ENCODE data around the gene POU2F1. TPM values are rescaled to one million over a fixed set of nuclear protein-coding genes. Genes with fewer than 3 reads are reported as not detected.

POU2F1 gene
- total and polyA plus RNA-seq, 2 donors, result 2.6 to 4.1 TPM

- no peak for DNase-seq (ENCODE audit: low read depth in 6 of 9, low spot score in 9 of 9)
- peaks cover 0 to 7% of the 10 kb centered on the region in 2 donors for H3K36me3 ChIP-seq (ENCODE audit: control insufficient read depth in 2 of 2, insufficient read depth in 2 of 2, low read length in 1 of 2)
- no peak overlapping the region for H3K27ac ChIP-seq (ENCODE audit: low read depth in 1 of 2, low read length in 1 of 2)
- WGBS, result 95% methylated on average over 4 of the region's 4 CpGs
- no peaks in the 10 kb centered on the region for H3K9me3 ChIP-seq (ENCODE audit: control insufficient read depth in 2 of 2, insufficient read depth in 1 of 2, low read length in 1 of 2)
- no peak overlapping the region for H3K4me3 ChIP-seq (ENCODE audit: low read length in 2 of 2)
- no peaks in the 10 kb centered on the region for H3K27me3 ChIP-seq (ENCODE audit: control insufficient read depth in 2 of 2, insufficient read depth in 1 of 2, low read length in 1 of 2)
- no peaks in the 10 kb centered on the region for H3K4me1 ChIP-seq (ENCODE audit: control insufficient read depth in 2 of 2, insufficient read depth in 2 of 2, low read length in 2 of 2)
Measured at GRCh38 chr1:167367705-167368104, 147.0 kb downstream of the POU2F1 start.

- Histone ChIP-seq H3K27me3 (ENCODE audit: control insufficient read depth in 2 of 2, insufficient read depth in 1 of 2, low read length in 1 of 2) (no peaks in the 10 kb centered on the region), H3K9me3 (ENCODE audit: control insufficient read depth in 2 of 2, insufficient read depth in 1 of 2, low read length in 1 of 2) (peaks cover 0 to 1% of the 10 kb centered on the region in 2 donors), H3K4me1 (ENCODE audit: control insufficient read depth in 2 of 2, insufficient read depth in 2 of 2, low read length in 2 of 2) (no peaks in the 10 kb centered on the region), H3K36me3 (ENCODE audit: control insufficient read depth in 2 of 2, insufficient read depth in 2 of 2, low read length in 1 of 2) (peaks cover 3 to 7% of the 10 kb centered on the region in 2 donors), H3K4me3 (ENCODE audit: low read length in 2 of 2) (no peak overlapping the region), H3K27ac (ENCODE audit: low read depth in 1 of 2, low read length in 1 of 2) (no peak overlapping the region)
- no peak for DNase-seq (ENCODE audit: low read depth in 6 of 9, low spot score in 9 of 9)
Measured at GRCh38 chr1:167369175-167369574, 148.5 kb downstream of the POU2F1 start.

GRCh38 chr1:167369933-167370332 is 149.2 kb downstream of the POU2F1 start:
- no peak overlapping the region for H3K27ac ChIP-seq (ENCODE audit: low read depth in 1 of 2, low read length in 1 of 2)
- H3K4me3 ChIP-seq (ENCODE audit: low read length in 2 of 2), result no peak overlapping the region
- peaks cover 0 to 1% of the 10 kb centered on the region in 2 donors for H3K9me3 ChIP-seq (ENCODE audit: control insufficient read depth in 2 of 2, insufficient read depth in 1 of 2, low read length in 1 of 2)
- no peak for DNase-seq (ENCODE audit: low read depth in 6 of 9, low spot score in 9 of 9)
- H3K4me1 ChIP-seq (ENCODE audit: control insufficient read depth in 2 of 2, insufficient read depth in 2 of 2, low read length in 2 of 2), result no peaks in the 10 kb centered on the region
- peaks cover 3 to 7% of the 10 kb centered on the region in 2 donors for H3K36me3 ChIP-seq (ENCODE audit: control insufficient read depth in 2 of 2, insufficient read depth in 2 of 2, low read length in 1 of 2)
- H3K27me3 ChIP-seq (ENCODE audit: control insufficient read depth in 2 of 2, insufficient read depth in 1 of 2, low read length in 1 of 2), result no peaks in the 10 kb centered on the region
- WGBS, result 96% methylated on average over 4 of the region's 4 CpGs

- no peak overlapping the region for H3K27ac ChIP-seq (ENCODE audit: low read depth in 1 of 2, low read length in 1 of 2)
- H3K27me3 ChIP-seq (ENCODE audit: control insufficient read depth in 2 of 2, insufficient read depth in 1 of 2, low read length in 1 of 2), result no peaks in the 10 kb centered on the region
- H3K4me3 ChIP-seq (ENCODE audit: low read length in 2 of 2), result no peak overlapping the region
- DNase-seq (ENCODE audit: low read depth in 6 of 9, low spot score in 9 of 9), result no peak
- H3K36me3 ChIP-seq (ENCODE audit: control insufficient read depth in 2 of 2, insufficient read depth in 2 of 2, low read length in 1 of 2), result peaks cover 3 to 7% of the 10 kb centered on the region in 2 donors
- 95% methylated on average over 4 of the region's 4 CpGs for whole genome bisulfite sequencing
- H3K4me1 ChIP-seq (ENCODE audit: control insufficient read depth in 2 of 2, insufficient read depth in 2 of 2, low read length in 2 of 2), result no peaks in the 10 kb centered on the region
- peaks cover 0 to 1% of the 10 kb centered on the region in 2 donors for H3K9me3 ChIP-seq (ENCODE audit: control insufficient read depth in 2 of 2, insufficient read depth in 1 of 2, low read length in 1 of 2)
Measured at GRCh38 chr1:167371030-167371429, 150.3 kb downstream of the POU2F1 start.

- 95% methylated on average over 1 of the region's 1 CpG for WGBS
- Histone ChIP-seq H3K9me3 (ENCODE audit: control insufficient read depth in 2 of 2, insufficient read depth in 1 of 2, low read length in 1 of 2) (peaks cover 0 to 1% of the 10 kb centered on the region in 2 donors), H3K27me3 (ENCODE audit: control insufficient read depth in 2 of 2, insufficient read depth in 1 of 2, low read length in 1 of 2) (no peaks in the 10 kb centered on the region), H3K36me3 (ENCODE audit: control insufficient read depth in 2 of 2, insufficient read depth in 2 of 2, low read length in 1 of 2) (peaks cover 3 to 4% of the 10 kb centered on the region in 2 donors), H3K27ac (ENCODE audit: low read depth in 1 of 2, low read length in 1 of 2) (no peak overlapping the region), H3K4me3 (ENCODE audit: low read length in 2 of 2) (no peak overlapping the region), H3K4me1 (ENCODE audit: control insufficient read depth in 2 of 2, insufficient read depth in 2 of 2, low read length in 2 of 2) (no peaks in the 10 kb centered on the region)
- no peak for DNase-seq (ENCODE audit: low read depth in 6 of 9, low spot score in 9 of 9)
Measured at GRCh38 chr1:167373398-167373797, 152.7 kb downstream of the POU2F1 start.

GRCh38 chr1:167373986-167374385 is 153.3 kb downstream of the POU2F1 start:
- Histone ChIP-seq H3K4me1 (ENCODE audit: control insufficient read depth in 2 of 2, insufficient read depth in 2 of 2, low read length in 2 of 2) (no peaks in the 10 kb centered on the region), H3K36me3 (ENCODE audit: control insufficient read depth in 2 of 2, insufficient read depth in 2 of 2, low read length in 1 of 2) (peaks cover 3 to 4% of the 10 kb centered on the region in 2 donors), H3K27ac (ENCODE audit: low read depth in 1 of 2, low read length in 1 of 2) (no peak overlapping the region), H3K9me3 (ENCODE audit: control insufficient read depth in 2 of 2, insufficient read depth in 1 of 2, low read length in 1 of 2) (peaks cover 0 to 1% of the 10 kb centered on the region in 2 donors), H3K27me3 (ENCODE audit: control insufficient read depth in 2 of 2, insufficient read depth in 1 of 2, low read length in 1 of 2) (no peaks in the 10 kb centered on the region), H3K4me3 (ENCODE audit: low read length in 2 of 2) (no peak overlapping the region)
- no peak for DNase-seq (ENCODE audit: low read depth in 6 of 9, low spot score in 9 of 9)
- 99% methylated on average over 6 of the region's 6 CpGs for WGBS

GRCh38 chr1:167375949-167376348 is 155.3 kb downstream of the POU2F1 start:
- DNase-seq (ENCODE audit: low read depth in 6 of 9, low spot score in 9 of 9), result no peak
- no peak overlapping the region for H3K27ac ChIP-seq (ENCODE audit: low read depth in 1 of 2, low read length in 1 of 2)
- no peaks in the 10 kb centered on the region for H3K4me1 ChIP-seq (ENCODE audit: control insufficient read depth in 2 of 2, insufficient read depth in 2 of 2, low read length in 2 of 2)
- no peak overlapping the region for H3K4me3 ChIP-seq (ENCODE audit: low read length in 2 of 2)
- H3K9me3 ChIP-seq (ENCODE audit: control insufficient read depth in 2 of 2, insufficient read depth in 1 of 2, low read length in 1 of 2), result peaks cover 0 to 1% of the 10 kb centered on the region in 2 donors
- H3K36me3 ChIP-seq (ENCODE audit: control insufficient read depth in 2 of 2, insufficient read depth in 2 of 2, low read length in 1 of 2), result peaks cover 3 to 4% of the 10 kb centered on the region in 2 donors
- WGBS, result 98% methylated on average over 5 of the region's 5 CpGs
- H3K27me3 ChIP-seq (ENCODE audit: control insufficient read depth in 2 of 2, insufficient read depth in 1 of 2, low read length in 1 of 2), result no peaks in the 10 kb centered on the region

GRCh38 chr1:167387251-167387910 is 166.7 kb downstream of the POU2F1 start:
- Histone ChIP-seq H3K9me3 (ENCODE audit: control insufficient read depth in 2 of 2, insufficient read depth in 1 of 2, low read length in 1 of 2) (no peaks in the 10 kb centered on the region), H3K27me3 (ENCODE audit: control insufficient read depth in 2 of 2, insufficient read depth in 1 of 2, low read length in 1 of 2) (no peaks in the 10 kb centered on the region), H3K27ac (ENCODE audit: low read depth in 1 of 2, low read length in 1 of 2) (no peak overlapping the region), H3K36me3 (ENCODE audit: control insufficient read depth in 2 of 2, insufficient read depth in 2 of 2, low read length in 1 of 2) (peaks cover 15 to 19% of the 10 kb centered on the region in 2 donors), H3K4me3 (ENCODE audit: low read length in 2 of 2) (no peak overlapping the region), H3K4me1 (ENCODE audit: control insufficient read depth in 2 of 2, insufficient read depth in 2 of 2, low read length in 2 of 2) (no peaks in the 10 kb centered on the region)
- 97% methylated on average over 7 of the region's 7 CpGs for WGBS
- no peak for DNase-seq (ENCODE audit: low read depth in 6 of 9, low spot score in 9 of 9)

GRCh38 chr1:167388976-167389375 is 168.3 kb downstream of the POU2F1 start:
- peaks cover 12 to 18% of the 10 kb centered on the region in 2 donors for H3K36me3 ChIP-seq (ENCODE audit: control insufficient read depth in 2 of 2, insufficient read depth in 2 of 2, low read length in 1 of 2)
- no peak overlapping the region for H3K27ac ChIP-seq (ENCODE audit: low read depth in 1 of 2, low read length in 1 of 2)
- H3K4me3 ChIP-seq (ENCODE audit: low read length in 2 of 2), result no peak overlapping the region
- no peaks in the 10 kb centered on the region for H3K27me3 ChIP-seq (ENCODE audit: control insufficient read depth in 2 of 2, insufficient read depth in 1 of 2, low read length in 1 of 2)
- no peaks in the 10 kb centered on the region for H3K9me3 ChIP-seq (ENCODE audit: control insufficient read depth in 2 of 2, insufficient read depth in 1 of 2, low read length in 1 of 2)
- DNase-seq (ENCODE audit: low read depth in 6 of 9, low spot score in 9 of 9), result no peak
- H3K4me1 ChIP-seq (ENCODE audit: control insufficient read depth in 2 of 2, insufficient read depth in 2 of 2, low read length in 2 of 2), result no peaks in the 10 kb centered on the region
- 99% methylated on average over 1 of the region's 1 CpG for WGBS

All from thymus (tissue), 11 donors.